Epithelial cell of umbilical artery (primary cell): ENCODE measurements around the gene ARL14EP. TPM values are rescaled to one million over a fixed set of nuclear protein-coding genes. Genes with fewer than 3 reads are reported as not detected.

Experiments
- total RNA-seq: library from RNA; depleted of rRNA; stranded (reverse); fragments of >200 nt; gene quantifications from 2 replicates; pipeline ENCODE4 v1.2.3, GENCODE V29; 2014

Gene ARL14EP
- 17.2 and 67.5 TPM in 2 replicates for total RNA-seq

DNA sequence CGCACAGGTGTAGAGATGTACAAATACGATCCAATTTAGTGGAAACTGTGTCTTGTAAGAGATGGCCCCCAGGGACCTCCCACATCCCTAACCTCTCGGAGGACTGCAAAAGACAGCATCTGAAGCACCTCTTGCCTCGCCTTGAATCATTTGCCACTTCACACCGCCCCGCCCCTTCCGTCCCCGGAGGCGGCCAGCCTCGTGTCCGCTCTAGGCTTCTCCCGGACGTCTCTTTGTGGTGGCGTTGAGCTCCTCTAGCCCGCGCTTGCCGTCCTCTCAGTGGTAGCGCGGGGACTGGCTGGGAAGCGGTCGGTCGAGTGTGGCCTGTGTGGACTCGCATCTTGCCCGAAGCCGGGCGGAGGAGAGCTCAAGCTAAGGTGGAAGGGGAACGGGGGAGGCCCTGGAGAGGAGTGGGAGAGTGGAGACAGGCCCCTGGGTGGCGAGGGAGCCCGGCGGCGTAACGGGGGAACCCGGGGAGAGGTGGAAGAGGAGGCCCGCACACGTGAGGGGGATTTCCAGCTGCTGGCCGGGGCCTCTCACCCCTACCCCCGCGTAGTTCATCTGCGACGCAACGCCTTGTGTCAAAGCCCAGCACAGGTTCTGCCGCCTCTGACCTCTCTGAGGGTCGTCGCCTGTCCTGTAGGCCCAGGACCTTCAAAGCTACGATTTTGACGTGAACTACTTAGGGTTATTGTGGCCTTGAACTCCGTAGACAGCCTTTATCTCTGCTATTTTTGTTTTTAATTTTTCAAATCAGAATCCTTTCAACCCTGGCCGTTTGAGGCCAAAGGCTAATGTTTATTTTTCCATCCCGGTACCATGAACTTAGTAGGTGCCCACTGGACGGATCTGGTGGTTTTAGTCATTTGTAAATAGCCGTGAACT, at the start of gene ARL14EP:
Gene ARL14EP, plus strand, starts transcription at position 279 of the 885 bp plus-strand sequence. CDS start 7,845 bp downstream, outside the sequence.

Other genes starting within 250 kb of the ARL14EP start
- not detected in 2 replicates for gene FSHB, start 92.1 kb upstream of the ARL14EP start, total RNA-seq